HG02943 (cell line): ENCODE results near the gene NCR2.

ENCODE experiments used
- ATAC-seq: cut with Tn5 transposase; IDR thresholded peaks from one replicate; pipeline ENCODE4 v1.9.1; 2021; ENCODE audit warnings: mild to moderate bottlenecking, low read depth, moderate library complexity; ENCODE audit not compliant: unreplicated experiment

Gene NCR2

GRCh38 chr6:41356825-41357224 is 21.4 kb downstream of the NCR2 start:
- ATAC-seq: no peak

DNA sequence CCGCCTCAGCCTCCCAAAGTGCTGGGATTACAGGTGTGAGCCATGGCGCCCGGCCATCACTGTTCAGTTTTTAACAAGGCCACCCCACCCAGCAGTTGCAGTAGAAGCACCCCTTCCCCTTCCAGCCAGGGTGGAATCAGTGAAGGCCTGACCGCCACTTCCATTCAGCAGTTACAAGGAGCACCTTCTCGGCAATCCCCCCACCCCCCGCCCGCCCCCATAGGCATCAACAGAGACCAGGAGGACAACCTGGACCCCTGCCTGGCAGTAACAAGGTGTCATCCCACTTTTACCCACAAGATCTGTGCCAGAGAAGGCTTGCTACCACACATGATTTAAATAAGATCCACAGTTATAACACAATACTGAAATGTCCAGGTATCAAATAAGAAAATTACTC is 23.1 kb downstream of the NCR2 start:
- no peak for ATAC-seq

GRCh38 chr6:41359617-41360313 is 24.4 kb downstream of the NCR2 start:
- no peak for ATAC-seq

DNA sequence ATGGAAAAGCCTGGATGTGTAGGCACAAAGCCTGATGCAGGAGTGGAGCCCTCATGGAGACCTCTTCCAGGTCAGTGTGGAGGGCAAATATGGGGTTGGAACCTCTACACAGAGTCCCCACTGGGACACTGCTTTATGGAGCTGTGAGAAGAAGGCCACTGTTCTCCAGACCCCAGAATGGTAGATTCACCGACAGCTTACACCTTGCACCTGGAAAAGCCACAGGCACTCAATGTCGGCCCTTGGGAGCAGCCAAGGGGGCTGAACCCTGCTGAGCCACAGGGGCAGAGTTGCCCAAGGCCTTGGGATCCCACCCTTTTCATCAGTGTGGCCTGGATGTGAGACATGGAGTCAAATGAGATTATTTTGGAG is 24.9 kb downstream of the NCR2 start:
- ATAC-seq: no peak

- ATAC-seq: no peak
Observed at GRCh38 chr6:41366150-41366549, 30.7 kb downstream of the NCR2 start.

GRCh38 chr6:41367061-41367460 is 31.7 kb downstream of the NCR2 start:
- ATAC-seq: no peak

GRCh38 chr6:41367700-41368099 is 32.3 kb downstream of the NCR2 start:
- no peak for ATAC-seq

- ATAC-seq: no peak
Observed at GRCh38 chr6:41370488-41371111, 35.2 kb downstream of the NCR2 start.

DNA sequence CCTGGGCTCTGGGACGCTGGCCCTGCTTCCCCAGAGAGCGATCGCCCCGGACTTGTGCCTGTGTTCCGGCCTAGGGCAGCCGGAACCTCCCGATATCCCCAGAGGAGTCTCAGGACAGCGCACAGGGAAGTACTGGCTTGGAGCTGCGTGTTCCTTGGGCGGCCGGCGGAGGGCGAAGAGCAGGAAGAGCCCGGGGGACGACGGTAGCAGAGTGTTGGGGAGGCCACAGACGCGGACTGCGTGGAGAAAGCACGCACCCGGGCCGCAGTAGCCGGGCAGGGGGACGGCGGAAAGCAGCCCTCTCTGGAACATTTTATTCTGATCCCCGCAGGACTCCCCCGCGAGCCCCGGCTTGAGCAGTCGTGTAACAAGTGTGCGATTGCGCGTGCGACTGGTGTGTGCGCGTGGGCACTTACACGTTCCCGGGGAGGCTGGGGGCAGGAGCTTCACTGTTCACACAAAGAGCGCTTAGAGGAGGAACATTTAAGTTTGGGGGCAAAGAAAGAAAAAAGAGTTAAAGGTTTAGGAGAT is 36.1 kb downstream of the NCR2 start:
- no peak for ATAC-seq

DNA sequence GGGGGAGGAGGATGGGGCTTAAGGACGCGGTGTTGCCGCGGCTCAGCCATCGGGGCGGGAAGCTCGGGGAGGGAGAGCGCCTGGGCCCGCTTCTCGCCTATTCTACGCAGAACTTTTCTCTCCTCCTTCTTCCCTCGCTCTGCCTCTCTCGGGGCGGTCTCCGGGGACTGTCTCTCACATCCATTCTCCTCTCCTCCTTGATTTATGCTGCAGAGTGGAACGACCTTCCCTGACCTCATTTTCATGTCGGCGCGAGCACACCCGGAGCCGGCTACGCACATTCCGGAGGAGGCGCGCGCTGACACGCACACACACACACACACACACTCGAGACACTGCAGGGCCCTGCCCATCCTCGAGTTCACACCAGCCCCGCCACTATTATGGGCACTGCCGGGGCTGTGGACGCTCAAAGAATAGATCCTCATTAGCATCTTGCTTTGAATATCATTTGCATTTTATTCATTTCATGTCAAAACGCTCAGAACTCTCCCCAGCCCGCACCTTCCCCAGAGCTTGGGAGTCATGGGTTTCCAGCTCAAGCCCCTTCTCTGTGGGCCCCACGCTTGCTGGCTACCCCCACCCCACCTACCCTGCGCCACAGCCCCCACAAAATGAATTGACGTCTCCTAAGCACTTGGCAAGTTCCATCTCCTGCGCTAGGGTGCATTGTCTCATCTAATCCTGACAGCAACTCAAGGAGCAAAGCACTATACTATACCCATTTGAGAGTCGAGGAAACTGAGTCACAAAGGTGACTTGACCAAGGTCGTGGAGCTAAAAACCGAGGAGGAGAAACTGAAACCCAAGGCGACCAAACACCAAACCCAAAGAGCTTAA is 36.8 kb downstream of the NCR2 start:
- ATAC-seq: no peak

- no peak for ATAC-seq
Observed at GRCh38 chr6:41372832-41373626, 37.6 kb downstream of the NCR2 start.

- no peak for ATAC-seq
Observed at GRCh38 chr6:41373627-41373918, 38.2 kb downstream of the NCR2 start.

DNA sequence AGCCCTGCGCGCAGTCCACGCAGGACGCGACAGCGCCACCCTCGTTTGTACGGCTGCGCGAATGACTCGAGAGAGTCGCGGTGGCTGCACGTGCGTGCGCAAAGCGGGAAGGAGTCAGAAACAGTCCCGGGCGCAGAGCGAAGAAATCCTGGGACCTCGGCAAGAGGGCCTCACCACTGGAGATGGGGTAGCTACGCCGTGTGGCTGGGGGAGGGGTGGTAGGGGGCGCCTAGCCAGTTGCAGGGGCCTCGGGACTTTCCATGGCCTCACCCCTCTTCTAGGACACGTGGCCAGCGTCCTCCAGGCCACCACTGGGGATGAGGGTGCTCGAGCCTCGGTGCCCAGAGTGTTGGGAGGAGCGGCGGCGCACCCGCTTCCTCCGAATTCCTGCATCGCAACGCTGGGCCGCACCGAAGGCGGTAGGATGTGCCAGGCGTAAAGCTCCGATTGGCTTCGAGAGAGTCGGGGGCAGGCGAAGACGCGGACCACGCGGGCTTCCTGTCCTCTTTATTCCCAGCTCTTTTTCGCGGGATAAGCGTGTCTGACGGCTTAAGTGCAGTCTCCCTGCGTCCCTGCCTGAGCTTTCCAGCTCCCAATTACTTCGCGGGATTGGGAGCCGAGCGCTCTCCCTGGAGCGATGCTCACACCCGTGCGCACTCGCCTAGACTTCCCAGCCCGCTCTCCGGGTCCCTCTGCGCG is 38.7 kb downstream of the NCR2 start:
- no peak for ATAC-seq

DNA sequence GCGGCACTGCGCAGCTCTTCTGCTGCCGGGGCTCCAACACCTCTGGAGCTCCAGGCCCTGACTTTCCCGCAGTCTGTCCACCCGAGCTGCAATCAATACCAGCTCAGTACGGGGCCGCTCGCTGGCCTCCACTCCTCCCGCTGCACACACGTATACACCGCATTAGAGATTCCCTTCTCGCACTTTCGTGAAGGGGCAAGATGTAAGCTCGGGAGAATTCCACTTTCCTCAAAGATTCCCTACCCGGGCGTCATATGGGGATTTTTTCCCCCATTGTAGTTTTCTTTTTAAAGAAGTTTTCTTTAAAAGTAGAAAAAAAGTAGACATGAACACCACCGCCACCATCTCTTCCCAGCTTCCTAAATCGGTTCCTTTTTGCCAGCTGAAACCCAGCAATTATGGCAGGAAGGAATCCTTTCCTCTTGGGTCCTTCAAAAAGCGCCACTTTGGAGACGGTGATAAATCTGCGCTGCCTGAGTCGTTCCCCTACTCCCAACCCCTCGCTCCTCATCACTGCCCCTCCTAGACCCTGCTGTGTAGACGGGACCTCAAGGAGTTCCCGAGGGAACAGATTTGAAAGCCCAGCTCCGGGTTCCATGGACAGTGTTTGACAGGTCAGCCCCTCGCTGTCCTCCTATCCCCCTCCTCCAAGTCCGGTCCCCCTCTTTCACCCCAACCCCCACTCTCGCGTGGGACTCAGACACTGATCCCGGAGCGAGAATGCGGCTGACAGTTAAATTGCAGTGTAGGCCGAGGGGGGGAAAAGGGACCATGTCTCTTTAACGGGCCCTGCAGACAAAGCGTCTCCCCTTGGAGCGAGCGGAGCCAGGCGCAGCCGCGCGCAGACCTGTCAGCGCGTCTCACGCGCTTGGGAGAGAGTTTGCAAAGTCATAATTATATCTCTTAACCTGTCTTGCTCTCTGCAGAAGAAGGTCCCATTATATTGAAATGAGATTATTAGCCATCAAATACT is 39.5 kb downstream of the NCR2 start:
- no peak for ATAC-seq

- ATAC-seq: no peak
Observed at GRCh38 chr6:41375598-41376151, 40.3 kb downstream of the NCR2 start.

DNA sequence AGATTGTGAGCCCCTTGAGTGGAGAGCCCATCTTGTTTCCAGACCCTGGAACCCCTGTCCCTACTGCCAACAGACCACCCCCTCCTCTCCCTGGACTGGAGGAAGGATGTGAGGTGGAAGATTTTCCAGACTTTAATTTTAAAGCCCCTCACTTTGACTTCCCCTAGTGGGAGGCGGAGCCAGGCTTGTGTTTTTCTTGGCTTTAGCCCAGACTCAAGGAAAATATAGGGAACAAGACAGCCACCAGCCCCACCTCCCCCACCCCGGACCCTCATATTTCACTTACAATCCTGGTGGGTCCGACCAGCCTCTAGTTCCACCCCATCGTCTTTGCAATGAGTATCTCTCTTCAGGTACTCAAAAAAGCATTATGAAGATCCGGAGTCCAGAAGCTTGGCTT is 40.8 kb downstream of the NCR2 start:
- ATAC-seq: no peak

GRCh38 chr6:41377071-41377470 is 41.7 kb downstream of the NCR2 start:
- ATAC-seq: no peak

DNA sequence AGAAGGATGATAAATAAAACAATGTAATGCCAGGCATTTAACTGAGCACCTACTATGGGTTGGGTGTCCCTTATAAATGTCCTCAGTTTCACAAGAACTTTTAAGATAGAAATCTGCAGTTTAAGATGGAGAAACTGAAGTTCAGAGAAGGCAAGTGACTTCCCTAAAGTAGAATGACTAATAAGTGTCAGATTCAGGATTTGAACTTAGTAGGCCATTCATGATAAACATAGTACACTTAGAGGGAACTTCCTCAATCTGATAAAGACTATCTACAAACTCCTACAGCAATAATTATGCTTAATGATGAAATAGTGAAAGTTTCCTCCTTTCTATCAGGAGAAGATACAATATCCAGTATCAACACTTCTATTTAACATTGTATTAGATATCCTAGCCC is 43.9 kb downstream of the NCR2 start:
- ATAC-seq: no peak

GRCh38 chr6:41386594-41386993 is 51.2 kb downstream of the NCR2 start:
- ATAC-seq: no peak
